HFFc6 (cell line): ENCODE results near the gene DIPK1A. TPM values are rescaled to one million over a fixed set of nuclear protein-coding genes. Genes with fewer than 3 reads are reported as not detected.

ENCODE experiments used
- DNase-seq: peaks from one replicate; pipeline ENCODE4 v3.0.0-alpha.2; 2018
- H3K27ac Mint-ChIP-seq: 2 replicates; pipeline ENCODE4 v1.8.0; 2020; ENCODE audit warnings: mild to moderate bottlenecking, mixed read lengths
- H3K27me3 Mint-ChIP-seq: 2 replicates; pipeline ENCODE4 v1.8.0; 2021; ENCODE audit warnings: mild to moderate bottlenecking, moderate library complexity, mixed read lengths; ENCODE audit not compliant: insufficient read depth
- H3K36me3 Mint-ChIP-seq: 2 replicates; pipeline ENCODE4 v1.8.0; 2021; ENCODE audit warnings: low read depth, mixed read lengths
- H3K4me1 Mint-ChIP-seq: 2 replicates; pipeline ENCODE4 v1.8.0; 2020; ENCODE audit warnings: low read depth, mixed read lengths
- H3K4me3 Mint-ChIP-seq: 2 replicates; pipeline ENCODE4 v1.8.0; 2020; ENCODE audit warnings: mild to moderate bottlenecking, moderate library complexity, mixed read lengths
- H3K9me3 Mint-ChIP-seq: 2 replicates; pipeline ENCODE4 v1.8.0; 2020; ENCODE audit warnings: mild to moderate bottlenecking, mixed read lengths
- total RNA-seq, 6 experiments: library from RNA; stranded (reverse); fragmentation: NEBNext Ultra II Directional; extraction: Animal tissue kit (Norgen Biotek cat#: 25700); gene quantifications; 2 replicates in 1 of 6; 3 replicates in 5 of 6; pipeline ENCODE4 v1.2.3, GENCODE V29; 2021
- TF ChIP-seq, protein P1 (sequence below): fragments of 200-600 bp; sonication (generic); IDR thresholded peaks from 2 replicates; pipeline ENCODE4 v1.5.0; 2021; ENCODE audit warnings: antibody characterized with exemption, mild to moderate bottlenecking

Gene DIPK1A
- total RNA-seq, 6 experiments from 2014 or later = 18.9 to 24.5 (median 21.9) TPM

DNA sequence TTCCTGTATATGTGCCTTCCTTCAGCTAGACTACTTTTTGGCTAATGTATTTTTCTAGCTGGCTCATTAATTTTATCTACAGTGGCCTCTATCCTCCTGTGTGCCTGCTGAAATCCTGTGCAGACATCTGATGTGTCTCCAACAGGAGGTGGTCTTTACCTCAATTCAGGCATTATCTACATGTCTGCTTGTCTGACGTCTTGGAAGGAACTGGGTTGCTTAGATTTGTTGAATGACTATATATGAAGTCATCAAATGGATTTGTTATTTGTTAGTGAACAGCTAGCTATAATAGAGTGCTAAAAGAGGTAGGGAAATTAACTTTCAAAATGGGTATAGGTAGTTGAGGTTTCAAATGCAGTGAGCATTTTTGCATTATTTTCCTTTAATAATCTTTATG, 122.7 kb downstream of the DIPK1A start:
- Mint-ChIP-seq H3K27ac (peak overlapping the region; percentile 24), H3K4me1 (peaks cover 65% of the 10 kb centered on the region), H3K27me3 (no peaks in the 10 kb centered on the region), H3K36me3 (peaks cover 73% of the 10 kb centered on the region), H3K4me3 (peak overlapping the region; percentile 30), H3K9me3 (no peaks in the 10 kb centered on the region)
- TF ChIP-seq, protein P1, sequence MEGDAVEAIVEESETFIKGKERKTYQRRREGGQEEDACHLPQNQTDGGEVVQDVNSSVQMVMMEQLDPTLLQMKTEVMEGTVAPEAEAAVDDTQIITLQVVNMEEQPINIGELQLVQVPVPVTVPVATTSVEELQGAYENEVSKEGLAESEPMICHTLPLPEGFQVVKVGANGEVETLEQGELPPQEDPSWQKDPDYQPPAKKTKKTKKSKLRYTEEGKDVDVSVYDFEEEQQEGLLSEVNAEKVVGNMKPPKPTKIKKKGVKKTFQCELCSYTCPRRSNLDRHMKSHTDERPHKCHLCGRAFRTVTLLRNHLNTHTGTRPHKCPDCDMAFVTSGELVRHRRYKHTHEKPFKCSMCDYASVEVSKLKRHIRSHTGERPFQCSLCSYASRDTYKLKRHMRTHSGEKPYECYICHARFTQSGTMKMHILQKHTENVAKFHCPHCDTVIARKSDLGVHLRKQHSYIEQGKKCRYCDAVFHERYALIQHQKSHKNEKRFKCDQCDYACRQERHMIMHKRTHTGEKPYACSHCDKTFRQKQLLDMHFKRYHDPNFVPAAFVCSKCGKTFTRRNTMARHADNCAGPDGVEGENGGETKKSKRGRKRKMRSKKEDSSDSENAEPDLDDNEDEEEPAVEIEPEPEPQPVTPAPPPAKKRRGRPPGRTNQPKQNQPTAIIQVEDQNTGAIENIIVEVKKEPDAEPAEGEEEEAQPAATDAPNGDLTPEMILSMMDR = no peak
- no peak for DNase-seq

DNA sequence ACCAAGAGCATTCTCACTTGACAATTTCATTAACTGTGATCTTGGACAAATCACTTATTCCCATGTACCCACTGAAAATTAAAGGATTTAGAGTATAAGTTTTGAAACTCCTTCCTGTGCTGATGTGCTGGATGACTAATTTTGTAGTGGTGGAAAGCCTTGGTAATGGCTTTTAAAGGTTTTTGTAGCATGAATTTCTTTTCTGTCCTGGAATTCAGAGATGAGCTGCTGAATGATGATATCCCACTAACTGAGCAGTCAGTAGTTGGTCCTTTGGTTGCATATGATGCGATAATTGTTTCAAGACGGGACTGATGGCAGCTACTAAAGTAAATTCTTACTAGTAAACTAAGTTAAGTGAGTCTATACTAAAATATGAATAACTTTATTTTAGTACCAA, 124.2 kb downstream of the DIPK1A start:
- H3K27me3 Mint-ChIP-seq = peaks cover 3% of the 10 kb centered on the region
- H3K4me3 Mint-ChIP-seq = peak overlapping the region; percentile 52
- peaks cover 80% of the 10 kb centered on the region for H3K36me3 Mint-ChIP-seq
- TF ChIP-seq, protein P1 = no peak
- H3K27ac Mint-ChIP-seq = peak overlapping the region; percentile 12
- DNase-seq = peak; percentile 22
- no peaks in the 10 kb centered on the region for H3K9me3 Mint-ChIP-seq
- peaks cover 75% of the 10 kb centered on the region for H3K4me1 Mint-ChIP-seq

DNA sequence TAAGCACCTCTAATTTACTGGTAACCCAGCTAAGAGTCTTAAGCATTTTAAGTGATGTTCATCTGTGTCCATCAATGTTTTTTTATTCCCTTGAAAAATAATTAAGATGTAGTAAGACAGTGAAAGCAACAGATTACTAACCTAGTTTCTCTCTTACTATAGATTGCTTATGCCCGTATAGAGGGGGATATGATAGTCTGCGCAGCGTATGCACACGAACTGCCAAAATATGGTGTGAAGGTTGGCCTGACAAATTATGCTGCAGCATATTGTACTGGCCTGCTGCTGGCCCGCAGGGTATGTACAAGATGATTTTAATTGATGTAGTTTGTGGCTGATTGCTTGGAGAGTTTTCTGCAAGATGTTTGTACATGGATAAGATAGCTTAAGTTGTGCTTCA, 126.6 kb downstream of the DIPK1A start:
- no peak for DNase-seq
- H3K4me3 Mint-ChIP-seq = peak overlapping the region; percentile 99
- H3K4me1 Mint-ChIP-seq = peaks cover 69% of the 10 kb centered on the region
- H3K9me3 Mint-ChIP-seq = no peaks in the 10 kb centered on the region
- peaks cover 6% of the 10 kb centered on the region for H3K27me3 Mint-ChIP-seq
- peaks cover 67% of the 10 kb centered on the region for H3K36me3 Mint-ChIP-seq
- TF ChIP-seq, protein P1 = no peak
- H3K27ac Mint-ChIP-seq = peak overlapping the region; percentile 99

DNA sequence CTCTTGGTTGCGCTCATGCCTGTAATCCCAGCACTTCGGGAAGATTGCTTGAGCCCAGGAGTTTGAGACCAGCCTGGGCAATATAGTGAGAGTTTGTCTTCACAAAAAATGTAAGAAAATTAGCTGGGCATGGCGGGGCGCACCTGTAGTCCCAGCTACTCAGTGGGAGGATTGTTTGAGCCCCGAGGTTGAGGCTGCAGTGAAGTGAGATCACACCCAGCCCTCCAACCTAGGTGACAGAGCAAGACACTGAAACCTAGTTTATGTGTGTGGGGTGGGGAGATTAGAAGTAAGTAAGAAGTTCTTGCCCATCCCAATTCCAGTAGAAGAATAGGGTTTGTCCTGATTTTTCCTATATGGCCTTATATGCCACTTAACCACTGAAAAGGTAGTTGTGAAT, 127.4 kb downstream of the DIPK1A start:
- peak overlapping the region; percentile 99 for H3K4me3 Mint-ChIP-seq
- DNase-seq = no peak
- H3K9me3 Mint-ChIP-seq = no peaks in the 10 kb centered on the region
- H3K27me3 Mint-ChIP-seq = peaks cover 6% of the 10 kb centered on the region
- H3K4me1 Mint-ChIP-seq = peaks cover 63% of the 10 kb centered on the region
- H3K36me3 Mint-ChIP-seq = peaks cover 62% of the 10 kb centered on the region
- H3K27ac Mint-ChIP-seq = peak overlapping the region; percentile 99
- TF ChIP-seq, protein P1 = no peak

DNA sequence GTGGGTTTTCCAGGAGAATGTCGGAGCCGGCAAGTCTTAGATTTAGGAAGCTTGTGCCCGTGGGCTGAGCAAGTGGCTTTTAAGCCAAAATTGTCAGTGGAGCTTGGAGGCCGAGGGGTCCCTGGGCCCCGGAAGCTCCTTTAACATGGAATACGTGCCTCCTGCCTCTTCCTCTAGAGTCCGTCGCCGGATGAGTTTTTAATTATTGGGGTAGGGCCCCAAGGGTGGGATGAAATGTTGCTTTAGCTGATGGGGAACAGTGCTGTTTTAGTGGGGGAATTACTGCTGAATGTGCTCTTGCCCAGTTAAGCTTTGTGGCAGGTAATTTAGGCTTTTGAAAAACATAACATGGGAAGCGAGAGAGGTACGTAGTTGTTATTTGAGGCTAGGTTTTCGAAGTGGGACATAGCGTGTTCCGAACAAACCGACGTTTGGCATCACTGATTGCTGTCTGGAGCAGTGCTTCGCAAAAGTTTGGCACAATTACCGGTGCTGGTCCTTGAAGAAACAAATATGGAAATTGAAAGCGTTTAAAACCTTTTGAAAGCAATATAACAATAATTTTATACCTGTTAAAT, 128.6 kb downstream of the DIPK1A start:
- H3K4me3 Mint-ChIP-seq = peak overlapping the region; percentile 99
- H3K4me1 Mint-ChIP-seq = peaks cover 51% of the 10 kb centered on the region
- H3K27ac Mint-ChIP-seq = peak overlapping the region; percentile 99
- H3K27me3 Mint-ChIP-seq = peaks cover 6% of the 10 kb centered on the region
- DNase-seq = no peak
- no peaks in the 10 kb centered on the region for H3K9me3 Mint-ChIP-seq
- H3K36me3 Mint-ChIP-seq = peaks cover 52% of the 10 kb centered on the region
- TF ChIP-seq, protein P1 = no peak
